ENCODE results near the gene NGEF.

NGEF gene

GRCh38 chr2:232874677-232875223 is 138.3 kb downstream of the NGEF start:
- H3K4me2 ChIP-seq (ENCODE audit: low read depth, low read length, poor library complexity, severe bottlenecking): no peak overlapping the region
- no peaks in the 10 kb centered on the region for H3K9me2 ChIP-seq (replicated peaks; ENCODE audit: insufficient read depth, low read length)
- no peak overlapping the region for H3K4me3 ChIP-seq (ENCODE audit: insufficient read depth, low read length, poor library complexity, severe bottlenecking)
- H3K27me3 ChIP-seq (ENCODE audit: low read length): no peaks in the 10 kb centered on the region
- no peak for TF ChIP-seq CTCF (IDR thresholded peaks at IDR 0.05; ENCODE audit: insufficient read depth, low read length, poor library complexity, severe bottlenecking)
- TF ChIP-seq EZH2phosphoT487 (conservative IDR thresholded peaks at IDR 0.05; ENCODE audit: low read length): no peak
- no peak overlapping the region for H3K9ac ChIP-seq (ENCODE audit: low read length)
- no peaks in the 10 kb centered on the region for H3K9me3 ChIP-seq (ENCODE audit: insufficient read depth, low read length)
- H2AFZ ChIP-seq (ENCODE audit: low read depth, low read length, severe bottlenecking): no peak overlapping the region
- no peaks in the 10 kb centered on the region for H3K36me3 ChIP-seq (ENCODE audit: low read length)
- no peaks in the 10 kb centered on the region for H3K79me2 ChIP-seq (ENCODE audit: insufficient read depth, low read length)
- no peaks in the 10 kb centered on the region for H4K20me1 ChIP-seq (ENCODE audit: low read depth, low read length)
- no peaks in the 10 kb centered on the region for H3F3A ChIP-seq (ENCODE audit: insufficient read depth)
- H3K27ac ChIP-seq (ENCODE audit: low read depth, low read length): no peak overlapping the region

- TF ChIP-seq EZH2phosphoT487 (conservative IDR thresholded peaks at IDR 0.05; ENCODE audit: low read length): no peak
- TF ChIP-seq CTCF (IDR thresholded peaks at IDR 0.05; ENCODE audit: insufficient read depth, low read length, poor library complexity, severe bottlenecking): no peak
- Histone ChIP-seq H3K9me3 (ENCODE audit: insufficient read depth, low read length) (no peaks in the 10 kb centered on the region), H3K4me3 (ENCODE audit: insufficient read depth, low read length, poor library complexity, severe bottlenecking) (no peak overlapping the region), H3F3A (ENCODE audit: insufficient read depth) (no peaks in the 10 kb centered on the region), H3K4me2 (ENCODE audit: low read depth, low read length, poor library complexity, severe bottlenecking) (no peak overlapping the region), H3K9me2 (replicated peaks; ENCODE audit: insufficient read depth, low read length) (no peaks in the 10 kb centered on the region), H3K9ac (ENCODE audit: low read length) (no peak overlapping the region), H4K20me1 (ENCODE audit: low read depth, low read length) (no peaks in the 10 kb centered on the region), H3K79me2 (ENCODE audit: insufficient read depth, low read length) (no peaks in the 10 kb centered on the region), H3K27me3 (ENCODE audit: low read length) (no peaks in the 10 kb centered on the region), H2AFZ (ENCODE audit: low read depth, low read length, severe bottlenecking) (no peak overlapping the region), H3K27ac (ENCODE audit: low read depth, low read length) (no peak overlapping the region), H3K36me3 (ENCODE audit: low read length) (no peaks in the 10 kb centered on the region)
Measured at GRCh38 chr2:232873909-232874641, 139.0 kb downstream of the NGEF start.

GRCh38 chr2:232873292-232873908 is 139.7 kb downstream of the NGEF start:
- Histone ChIP-seq H3K4me2 (ENCODE audit: low read depth, low read length, poor library complexity, severe bottlenecking) (no peak overlapping the region), H2AFZ (ENCODE audit: low read depth, low read length, severe bottlenecking) (no peak overlapping the region), H3K27me3 (ENCODE audit: low read length) (no peaks in the 10 kb centered on the region), H3K9me2 (replicated peaks; ENCODE audit: insufficient read depth, low read length) (no peaks in the 10 kb centered on the region), H3K79me2 (ENCODE audit: insufficient read depth, low read length) (no peaks in the 10 kb centered on the region), H3K4me3 (ENCODE audit: insufficient read depth, low read length, poor library complexity, severe bottlenecking) (no peak overlapping the region), H3K27ac (ENCODE audit: low read depth, low read length) (no peak overlapping the region), H3K9me3 (ENCODE audit: insufficient read depth, low read length) (no peaks in the 10 kb centered on the region), H3K36me3 (ENCODE audit: low read length) (no peaks in the 10 kb centered on the region), H3F3A (ENCODE audit: insufficient read depth) (no peaks in the 10 kb centered on the region), H3K9ac (ENCODE audit: low read length) (no peak overlapping the region), H4K20me1 (ENCODE audit: low read depth, low read length) (no peaks in the 10 kb centered on the region)
- TF ChIP-seq CTCF (IDR thresholded peaks at IDR 0.05; ENCODE audit: insufficient read depth, low read length, poor library complexity, severe bottlenecking) (no peak), EZH2phosphoT487 (conservative IDR thresholded peaks at IDR 0.05; ENCODE audit: low read length) (no peak)

Data from SU-DHL-6 (cell line).